Stimulated activated CD4-positive, alpha-beta T cell treated with anti-CD3 and anti-CD28 coated beads, Interleukin-15, amount 100 ng/mL, for 1 hour (primary cell): Measurements from ENCODE around the gene FAM131C.
"Not testable (repeated sequence)": the region's sequence is repeated elsewhere in the genome, so short reads cannot be mapped to it uniquely, and the experiment has no call there.

Experiments used
- DNase-seq, 2 donors: peaks; one replicate each; pipeline ENCODE4 v3.0.0-alpha.2; 2020; ENCODE audit warnings: low read depth in 1 of 2, low spot score in 1 of 2

FAM131C gene

DNA sequence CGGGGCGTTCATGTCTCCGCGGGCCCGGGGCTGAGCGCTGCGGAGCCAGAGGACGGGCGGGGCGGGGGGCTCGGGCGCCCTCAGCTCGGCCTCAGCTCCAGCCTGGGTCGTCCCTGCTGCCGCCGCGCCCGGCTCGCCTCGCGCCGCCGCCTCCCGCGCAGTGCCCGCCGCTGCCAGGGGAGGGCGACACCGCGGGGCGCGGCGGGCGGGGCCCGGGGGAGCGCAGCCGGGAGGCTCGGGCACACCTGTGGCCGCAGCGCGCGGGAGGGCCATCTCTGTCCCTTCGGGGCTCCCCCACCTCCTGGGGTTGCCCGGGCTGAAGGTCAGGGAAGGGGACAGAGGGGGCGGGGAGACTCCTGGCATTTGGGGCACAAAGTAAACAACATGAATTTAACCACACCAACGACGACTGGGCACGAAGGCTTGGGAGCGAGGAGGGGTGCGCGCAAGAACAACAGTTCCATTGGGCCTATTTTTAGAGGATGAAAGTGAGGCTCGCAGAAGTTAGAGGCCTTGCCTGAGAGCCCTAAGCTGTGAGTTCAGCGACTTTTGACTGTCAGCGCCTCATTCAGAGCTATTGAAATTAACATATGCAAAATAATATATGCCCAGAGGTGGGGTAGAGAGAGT, at the start of gene FAM131C:
Gene FAM131C, minus strand, starts transcription at position 162 of the 630 bp plus-strand sequence. CDS start 209 bp downstream, outside the sequence.
- peak in 1 of 2 donors; percentile 35 for DNase-seq

DNA sequence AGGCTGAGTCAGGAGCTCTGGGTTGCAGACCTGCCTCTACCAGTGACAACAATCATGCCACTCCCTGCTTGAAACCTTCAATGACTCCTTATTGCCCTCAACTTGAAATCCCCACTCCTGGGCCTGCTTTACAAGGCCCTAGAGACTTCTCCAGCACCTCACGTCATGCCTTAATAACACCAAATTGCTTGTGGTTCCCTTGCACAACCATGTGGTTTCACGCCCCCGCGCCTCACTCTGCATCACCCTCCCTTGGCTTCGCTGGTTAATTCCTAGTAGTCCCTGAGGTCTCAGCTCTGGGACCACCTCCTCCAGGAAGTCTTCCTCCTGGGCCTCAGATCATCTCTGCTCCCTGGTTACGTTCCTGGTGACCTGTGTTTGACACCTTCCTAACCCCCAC, 49.5 kb upstream of the FAM131C start:
- peak in 1 of 2 donors; percentile 10 for DNase-seq

GRCh38 chr1:16122350-16122881, 49.0 kb upstream of the FAM131C start:
- DNase-seq: no peak

GRCh38 chr1:16120940-16121410, 47.5 kb upstream of the FAM131C start:
- no peak for DNase-seq

- DNase-seq: no peak
Measured at GRCh38 chr1:16120407-16120806, 47.0 kb upstream of the FAM131C start.

DNA sequence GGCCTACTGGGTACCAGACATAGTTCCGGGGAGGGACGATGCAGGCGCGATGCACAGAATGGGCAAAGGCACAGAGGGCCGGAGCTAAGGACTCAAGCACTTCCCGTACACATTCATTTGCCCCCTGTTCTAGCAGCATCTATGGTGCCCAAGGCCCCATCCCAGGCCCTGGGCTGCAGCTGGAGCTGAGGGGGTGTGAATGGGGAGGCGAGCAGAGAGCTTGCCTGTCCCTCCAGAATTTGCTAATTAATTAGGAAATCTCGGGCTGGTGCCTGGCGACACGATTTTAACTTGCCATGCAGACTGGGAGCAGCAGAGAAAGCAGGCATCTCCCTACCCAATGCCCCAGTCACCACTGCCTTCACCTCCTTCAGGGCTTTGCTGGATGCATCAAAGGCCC, 46.5 kb upstream of the FAM131C start:
- DNase-seq: no peak

DNA sequence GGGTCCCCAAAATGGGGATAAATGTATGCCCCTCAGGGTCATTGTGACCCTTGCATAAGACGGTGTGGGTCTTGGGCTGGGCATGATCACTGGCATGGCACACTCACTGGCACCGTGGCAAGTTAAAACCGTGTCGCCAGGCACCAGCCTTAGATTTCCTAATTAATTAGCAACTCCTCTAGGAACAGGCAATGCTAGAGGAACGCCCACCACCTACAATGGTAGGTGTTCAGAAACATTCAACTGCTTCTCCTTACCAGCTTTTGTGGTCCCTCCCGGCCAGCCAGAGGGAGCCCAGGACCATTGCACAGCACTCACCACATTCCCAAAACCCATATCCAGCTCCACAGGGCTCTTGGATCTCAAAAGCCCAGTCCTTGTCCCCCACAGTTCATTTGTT, 46.1 kb upstream of the FAM131C start:
- no peak for DNase-seq

- no peak for DNase-seq
Measured at GRCh38 chr1:16118706-16119105, 45.3 kb upstream of the FAM131C start.

DNA sequence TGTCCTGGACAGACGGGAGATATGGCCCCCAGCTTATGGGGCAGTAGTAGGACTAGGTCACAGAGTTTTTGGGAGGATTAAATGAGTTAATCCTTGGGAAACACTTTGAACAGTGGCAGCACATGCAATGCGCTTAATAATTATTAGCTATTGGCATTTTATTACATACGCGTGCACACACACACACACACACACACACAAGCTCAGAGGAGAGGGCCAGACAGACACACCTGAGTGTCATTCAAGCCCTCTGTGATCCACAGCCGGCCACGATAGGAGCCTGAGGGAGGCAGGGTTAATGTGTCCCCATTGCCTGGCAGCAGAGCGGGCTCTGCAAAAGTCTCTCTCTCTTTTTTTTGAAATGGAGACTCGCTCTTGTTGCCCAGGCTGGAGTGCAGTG, 44.5 kb upstream of the FAM131C start:
- DNase-seq: no peak

DNA sequence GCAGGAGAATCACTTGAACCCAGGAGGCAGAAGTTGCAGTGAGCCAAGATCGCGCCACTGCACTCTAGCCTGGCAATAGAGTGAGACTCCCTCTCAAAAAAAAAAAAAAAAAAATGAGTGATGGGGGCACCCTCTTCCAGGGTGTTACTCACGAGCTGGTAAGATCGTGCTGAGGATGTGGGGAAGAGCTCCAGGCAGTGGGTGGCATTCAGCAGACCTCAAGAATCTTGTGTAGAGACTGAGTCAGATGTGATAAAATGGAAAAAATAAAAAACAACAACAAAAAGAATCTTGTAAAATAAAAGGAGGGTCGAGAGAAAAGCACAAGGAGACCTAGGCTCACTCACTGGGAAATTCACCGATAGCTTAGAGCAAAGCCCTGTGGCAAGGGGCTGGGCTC, 43.9 kb upstream of the FAM131C start:
- no peak for DNase-seq

GRCh38 chr1:16116625-16117024, 43.2 kb upstream of the FAM131C start:
- no peak for DNase-seq

GRCh38 chr1:16116002-16116401, 42.6 kb upstream of the FAM131C start:
- no peak for DNase-seq

DNA sequence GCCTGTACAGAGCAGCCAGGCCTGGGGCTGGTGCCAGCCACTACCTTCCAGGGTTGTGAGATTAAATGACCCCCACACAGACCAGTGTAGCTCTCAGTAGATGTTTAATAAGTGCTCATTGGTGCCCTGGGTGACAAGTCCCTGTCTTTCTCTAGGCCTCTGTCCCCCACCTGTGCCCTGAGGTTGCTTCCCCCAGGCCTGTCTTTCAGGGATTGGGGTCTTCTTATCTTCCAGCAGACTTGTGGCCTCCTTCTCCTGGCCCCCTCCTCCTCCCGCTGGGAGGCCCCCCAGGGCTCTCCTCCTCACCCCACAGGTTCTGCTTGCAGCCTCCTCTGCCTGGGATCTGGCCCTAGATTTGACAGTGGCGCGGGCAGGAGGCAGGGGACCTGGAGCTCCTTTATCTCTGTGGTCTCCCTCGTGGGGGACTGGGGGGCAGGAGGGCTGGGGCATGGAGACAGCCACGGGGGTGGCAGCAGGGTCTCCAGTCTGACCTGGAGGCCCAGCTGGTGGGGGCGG, 42.1 kb upstream of the FAM131C start:
- no peak for DNase-seq

DNA sequence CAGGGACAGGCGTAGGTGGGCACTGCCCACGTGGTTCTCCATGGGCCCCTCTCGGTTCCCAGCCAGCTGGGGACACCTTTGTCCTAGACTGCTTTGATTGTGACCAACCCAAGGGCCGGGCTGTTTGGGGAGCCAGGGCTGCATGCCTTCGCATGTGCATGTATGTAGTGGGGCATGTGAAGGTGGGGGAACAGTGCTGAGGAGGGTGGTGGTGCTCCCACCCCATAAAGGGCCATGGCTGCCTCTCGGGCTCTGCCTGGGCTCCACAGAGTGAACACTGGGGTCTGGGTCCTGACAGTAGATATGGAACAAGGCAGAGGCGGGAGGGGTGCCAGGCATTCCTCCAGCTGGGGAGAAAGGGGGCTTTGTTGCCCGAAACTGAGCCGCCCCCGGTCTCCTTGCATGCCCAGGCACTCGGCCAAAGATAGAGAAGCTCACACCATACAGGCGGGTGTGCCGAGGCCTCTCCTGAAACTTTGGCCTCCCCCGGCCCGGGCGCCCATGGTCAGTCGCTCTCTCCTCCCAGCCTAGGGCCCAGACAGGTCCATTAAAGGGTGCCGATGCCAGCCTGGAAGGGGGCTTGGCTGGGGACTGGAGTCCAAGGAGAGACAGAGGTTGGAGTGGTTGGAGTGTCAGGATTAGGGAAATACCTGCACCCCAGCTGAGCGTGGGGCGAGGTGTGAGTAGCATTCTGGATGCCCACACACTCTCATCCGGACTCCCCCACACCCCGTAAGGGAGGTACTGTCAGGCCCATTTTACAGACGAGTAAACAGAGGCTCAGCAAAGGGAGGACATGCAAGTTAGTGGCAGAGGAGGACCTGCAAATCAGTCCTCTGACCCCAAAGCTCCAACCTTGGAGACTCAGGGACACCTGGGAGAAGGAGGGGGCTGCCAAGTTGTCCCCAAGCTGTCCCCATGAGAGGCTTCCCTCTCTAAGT, 41.3 kb upstream of the FAM131C start:
- DNase-seq: no peak

GRCh38 chr1:16112596-16113555, 39.4 kb upstream of the FAM131C start:
- no peak for DNase-seq

DNA sequence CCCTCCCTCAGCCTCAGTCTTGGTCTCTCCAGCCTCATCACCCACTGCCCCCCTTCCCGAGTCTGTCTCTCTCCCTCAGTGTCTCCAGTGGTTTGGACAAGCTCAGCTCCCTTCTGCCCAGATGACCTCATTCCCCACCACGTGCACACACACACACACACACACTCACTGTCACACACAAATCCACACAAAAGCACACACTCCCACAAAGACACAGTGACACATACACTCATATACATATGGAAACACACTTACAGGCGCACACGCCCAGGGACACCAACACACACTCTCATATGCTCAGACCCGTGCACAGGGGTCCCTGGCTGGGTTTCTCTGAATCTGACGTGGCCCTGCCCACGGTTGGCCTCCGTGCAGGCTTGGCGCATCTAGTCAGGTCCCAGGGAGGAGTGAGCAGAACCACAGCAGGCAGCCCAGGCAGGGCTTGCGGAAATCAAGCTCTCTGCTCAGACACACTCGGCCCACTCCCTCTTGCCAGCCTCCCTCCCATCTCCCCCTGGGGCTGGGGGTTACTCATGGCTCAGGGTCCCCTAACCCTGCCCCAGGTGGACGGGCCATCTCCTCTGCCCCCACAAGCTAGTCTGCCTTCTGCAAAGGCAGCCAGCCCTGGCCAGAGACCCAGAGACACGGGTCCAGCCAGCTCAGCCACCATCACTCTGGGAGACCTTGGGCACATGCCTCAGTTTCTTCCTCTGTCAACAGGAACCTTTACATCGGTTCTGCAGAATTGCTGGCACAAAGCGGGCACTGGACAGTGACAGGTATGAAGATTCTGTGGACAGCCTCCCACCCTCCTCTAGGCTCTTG, 38.5 kb upstream of the FAM131C start:
- DNase-seq: no peak

- DNase-seq: no peak
Measured at GRCh38 chr1:16110884-16111283, 37.4 kb upstream of the FAM131C start.

DNA sequence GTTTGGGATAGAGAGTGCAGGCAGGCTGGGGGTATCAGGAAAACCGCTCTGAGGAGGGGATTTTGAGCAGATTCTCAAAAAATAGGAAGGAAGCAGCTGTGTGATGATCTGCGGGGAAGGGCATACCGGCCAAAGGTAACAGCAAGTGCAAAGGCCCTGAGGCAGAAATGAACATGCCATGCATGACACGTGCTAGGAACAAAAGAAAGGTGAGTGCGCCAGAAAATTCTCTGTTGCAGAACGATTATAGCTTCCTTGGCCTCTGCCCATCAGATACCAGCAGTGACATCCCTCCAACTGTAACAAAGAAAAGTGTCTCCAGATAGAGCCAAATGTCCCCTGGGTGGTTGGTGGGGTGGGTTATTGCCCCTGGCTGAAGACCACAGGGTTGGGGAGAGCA, 37.0 kb upstream of the FAM131C start:
- DNase-seq: no peak

- DNase-seq: no peak
Measured at GRCh38 chr1:16109571-16109970, 36.1 kb upstream of the FAM131C start.

- not testable (repeated sequence) for DNase-seq
Measured at GRCh38 chr1:16107039-16107438, 33.6 kb upstream of the FAM131C start.
